ENCODE data around the gene INO80C.

Gene INO80C

DNA sequence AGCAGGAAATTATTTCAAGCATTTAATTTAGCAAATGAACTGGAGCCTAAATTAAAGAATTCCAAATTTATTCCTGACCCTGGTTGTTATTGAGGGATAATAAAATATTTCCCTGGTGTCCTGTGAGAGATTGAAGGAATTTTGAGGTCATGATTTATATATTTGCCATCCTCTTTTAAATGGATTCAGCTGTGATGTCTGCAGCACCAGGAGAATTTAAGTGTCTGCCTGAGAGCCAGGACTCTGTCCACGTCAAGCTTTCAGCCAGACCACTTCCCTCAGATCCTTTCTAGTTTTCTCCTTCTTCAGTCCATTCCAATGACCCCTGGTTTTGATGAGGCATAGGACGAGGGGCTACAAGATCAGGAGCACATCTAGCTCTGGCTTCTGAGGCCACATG, 59.9 kb downstream of the INO80C start:
- H3K9me3 ChIP-seq (replicated peaks; ENCODE audit: insufficient read depth, low read length) = no peaks in the 10 kb centered on the region; the same call in 1 of the 2 replicates
- H3F3A ChIP-seq (ENCODE audit: insufficient read depth, low read length) = no peaks in the 10 kb centered on the region
- no peaks in the 10 kb centered on the region for H3K27me3 ChIP-seq (replicated peaks; ENCODE audit: insufficient read depth, low read length)
- H3K27ac ChIP-seq (ENCODE audit: low read length) = no peak overlapping the region
- no peaks in the 10 kb centered on the region for H3K79me2 ChIP-seq (ENCODE audit: low read length)
- H4K20me1 ChIP-seq (ENCODE audit: insufficient read depth, low read length) = no peaks in the 10 kb centered on the region
- no peak overlapping the region for H3K9ac ChIP-seq (ENCODE audit: low read length)
- H3K4me2 ChIP-seq (ENCODE audit: low read depth, low read length) = no peak overlapping the region
- no peaks in the 10 kb centered on the region for H3K9me2 ChIP-seq (replicated peaks; ENCODE audit: insufficient read depth, low read length)
- no peaks in the 10 kb centered on the region for H3K36me3 ChIP-seq (replicated peaks; ENCODE audit: insufficient read depth, low read length)
- H3K4me1 ChIP-seq (ENCODE audit: low read length) = no peaks in the 10 kb centered on the region
- no peak for DNase-seq
- H2AFZ ChIP-seq (ENCODE audit: low read length) = no peak overlapping the region
- TF ChIP-seq, protein P1, sequence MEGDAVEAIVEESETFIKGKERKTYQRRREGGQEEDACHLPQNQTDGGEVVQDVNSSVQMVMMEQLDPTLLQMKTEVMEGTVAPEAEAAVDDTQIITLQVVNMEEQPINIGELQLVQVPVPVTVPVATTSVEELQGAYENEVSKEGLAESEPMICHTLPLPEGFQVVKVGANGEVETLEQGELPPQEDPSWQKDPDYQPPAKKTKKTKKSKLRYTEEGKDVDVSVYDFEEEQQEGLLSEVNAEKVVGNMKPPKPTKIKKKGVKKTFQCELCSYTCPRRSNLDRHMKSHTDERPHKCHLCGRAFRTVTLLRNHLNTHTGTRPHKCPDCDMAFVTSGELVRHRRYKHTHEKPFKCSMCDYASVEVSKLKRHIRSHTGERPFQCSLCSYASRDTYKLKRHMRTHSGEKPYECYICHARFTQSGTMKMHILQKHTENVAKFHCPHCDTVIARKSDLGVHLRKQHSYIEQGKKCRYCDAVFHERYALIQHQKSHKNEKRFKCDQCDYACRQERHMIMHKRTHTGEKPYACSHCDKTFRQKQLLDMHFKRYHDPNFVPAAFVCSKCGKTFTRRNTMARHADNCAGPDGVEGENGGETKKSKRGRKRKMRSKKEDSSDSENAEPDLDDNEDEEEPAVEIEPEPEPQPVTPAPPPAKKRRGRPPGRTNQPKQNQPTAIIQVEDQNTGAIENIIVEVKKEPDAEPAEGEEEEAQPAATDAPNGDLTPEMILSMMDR (IDR thresholded peaks at IDR 0.05; ENCODE audit: low read length) = no peak
- TF ChIP-seq EZH2phosphoT487 (IDR thresholded peaks at IDR 0.05; ENCODE audit: low read length) (no peak), EZH2 (optimal IDR thresholded peaks at IDR 0.05; ENCODE audit: low read depth, low read length) (no peak)
- H3K4me3 ChIP-seq (ENCODE audit: low read length) = no peak overlapping the region

DNA sequence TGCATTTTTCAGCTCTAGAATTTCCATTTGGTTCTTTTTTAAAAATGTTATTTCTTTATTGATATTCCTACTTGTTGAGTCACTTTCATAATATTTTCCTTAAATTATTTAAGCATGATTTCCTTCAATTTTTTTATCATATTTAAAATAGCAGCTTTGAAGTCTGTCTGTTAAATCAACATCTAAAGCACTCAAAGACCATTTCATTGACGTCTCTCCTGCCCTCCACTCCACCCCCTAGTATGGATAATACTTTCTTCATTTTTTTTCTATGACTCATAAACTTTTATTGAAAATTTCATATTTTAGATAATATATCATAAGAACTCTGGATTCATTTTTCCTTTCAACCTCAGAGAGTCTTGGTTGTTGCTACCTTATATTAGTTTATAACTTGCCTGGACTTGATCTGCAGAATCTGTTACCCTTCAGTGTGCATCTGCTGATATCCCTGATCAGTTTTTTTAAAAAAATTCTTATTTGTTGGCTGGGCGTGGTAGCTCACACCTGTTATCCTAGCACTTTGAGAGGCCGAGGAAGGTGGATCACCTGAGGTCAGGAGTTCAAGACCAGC, 61.6 kb downstream of the INO80C start:
- H3K4me3 ChIP-seq (ENCODE audit: low read length) = no peak overlapping the region
- no peak overlapping the region for H3K9ac ChIP-seq (ENCODE audit: low read length)
- no peaks in the 10 kb centered on the region for H3K79me2 ChIP-seq (ENCODE audit: low read length)
- H3K27me3 ChIP-seq (replicated peaks; ENCODE audit: insufficient read depth, low read length) = no peaks in the 10 kb centered on the region
- H3K27ac ChIP-seq (ENCODE audit: low read length) = no peak overlapping the region
- H2AFZ ChIP-seq (ENCODE audit: low read length) = no peak overlapping the region
- H3K4me2 ChIP-seq (ENCODE audit: low read depth, low read length) = no peak overlapping the region
- H3K9me3 ChIP-seq (replicated peaks; ENCODE audit: insufficient read depth, low read length) = no peaks in the 10 kb centered on the region; the same call in 1 of the 2 replicates
- H4K20me1 ChIP-seq (ENCODE audit: insufficient read depth, low read length) = no peaks in the 10 kb centered on the region
- H3K4me1 ChIP-seq (ENCODE audit: low read length) = no peaks in the 10 kb centered on the region
- DNase-seq = no peak
- no peaks in the 10 kb centered on the region for H3K9me2 ChIP-seq (replicated peaks; ENCODE audit: insufficient read depth, low read length)
- TF ChIP-seq EZH2phosphoT487 (IDR thresholded peaks at IDR 0.05; ENCODE audit: low read length) (no peak), EZH2 (optimal IDR thresholded peaks at IDR 0.05; ENCODE audit: low read depth, low read length) (no peak)
- TF ChIP-seq, protein P1 (IDR thresholded peaks at IDR 0.05; ENCODE audit: low read length) = no peak
- H3F3A ChIP-seq (ENCODE audit: insufficient read depth, low read length) = no peaks in the 10 kb centered on the region
- no peaks in the 10 kb centered on the region for H3K36me3 ChIP-seq (replicated peaks; ENCODE audit: insufficient read depth, low read length)

DNA sequence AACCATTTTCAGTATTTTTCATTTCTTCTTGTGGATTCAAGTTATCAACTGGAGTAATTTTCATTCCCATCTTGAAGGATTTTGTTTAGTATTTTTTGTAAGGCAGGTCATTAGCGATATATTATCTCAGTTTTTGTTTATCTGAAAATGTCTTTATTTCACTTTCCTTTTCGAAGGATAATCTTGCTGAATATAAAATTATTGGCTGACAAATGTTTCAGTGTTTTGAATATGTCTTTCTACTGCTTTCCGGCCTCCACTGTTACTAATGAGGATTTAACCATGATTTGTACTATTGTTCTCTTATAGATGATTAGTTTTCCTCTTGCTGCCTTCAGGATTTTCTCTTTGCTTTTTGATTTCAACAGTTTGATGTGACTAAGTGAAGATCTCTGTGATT, 62.4 kb downstream of the INO80C start:
- Histone ChIP-seq H3K27me3 (replicated peaks; ENCODE audit: insufficient read depth, low read length) (no peaks in the 10 kb centered on the region), H4K20me1 (ENCODE audit: insufficient read depth, low read length) (no peaks in the 10 kb centered on the region), H3K4me1 (ENCODE audit: low read length) (no peaks in the 10 kb centered on the region), H3K79me2 (ENCODE audit: low read length) (no peaks in the 10 kb centered on the region), H3K4me3 (ENCODE audit: low read length) (no peak overlapping the region), H2AFZ (ENCODE audit: low read length) (no peak overlapping the region), H3K9me3 (replicated peaks; ENCODE audit: insufficient read depth, low read length) (no peaks in the 10 kb centered on the region; the same call in 1 of the 2 replicates), H3K36me3 (replicated peaks; ENCODE audit: insufficient read depth, low read length) (no peaks in the 10 kb centered on the region), H3K9me2 (replicated peaks; ENCODE audit: insufficient read depth, low read length) (no peaks in the 10 kb centered on the region), H3F3A (ENCODE audit: insufficient read depth, low read length) (no peaks in the 10 kb centered on the region), H3K4me2 (ENCODE audit: low read depth, low read length) (no peak overlapping the region), H3K9ac (ENCODE audit: low read length) (no peak overlapping the region), H3K27ac (ENCODE audit: low read length) (no peak overlapping the region)
- TF ChIP-seq EZH2phosphoT487 (IDR thresholded peaks at IDR 0.05; ENCODE audit: low read length) = no peak
- TF ChIP-seq, protein P1 (IDR thresholded peaks at IDR 0.05; ENCODE audit: low read length) = no peak
- no peak for TF ChIP-seq EZH2 (optimal IDR thresholded peaks at IDR 0.05; ENCODE audit: low read depth, low read length)
- DNase-seq = no peak
